SIG-M5 treated with dmso at 0.1 percent for 504 hours (cell line): ENCODE measurements around the gene NDP.
A peak's percentile ranks its signal among the peaks of the same experiment; 100 is the strongest.
"Not testable (repeated sequence)": the region's sequence is repeated elsewhere in the genome, so short reads cannot be mapped to it uniquely, and the experiment has no call there.

ENCODE experiments used
- DNase-seq: peaks from one replicate; lab custom pipeline; 2025; ENCODE audit not compliant: unreplicated experiment; lab: John Stamatoyannopoulos, UW

Gene NDP

GRCh38 chrX:43971966-43972961 lies 926 bp downstream of the NDP start:
- DNase-seq: no peak

GRCh38 chrX:43970528-43970927 lies 2.7 kb downstream of the NDP start:
- DNase-seq: no peak

GRCh38 chrX:43969504-43970501 lies 3.4 kb downstream of the NDP start:
- no peak for DNase-seq

GRCh38 chrX:43968359-43968781 lies 4.8 kb downstream of the NDP start:
- no peak for DNase-seq

- DNase-seq: no peak
Measured at GRCh38 chrX:43964936-43965335, 8.3 kb downstream of the NDP start.

- no peak for DNase-seq
Measured at GRCh38 chrX:43963726-43964125, 9.5 kb downstream of the NDP start.

GRCh38 chrX:43962636-43963035 lies 10.6 kb downstream of the NDP start:
- no peak for DNase-seq

GRCh38 chrX:43961699-43962098 lies 11.5 kb downstream of the NDP start:
- DNase-seq: no peak

- DNase-seq: peak; percentile 79
Measured at GRCh38 chrX:43958529-43958928, 14.7 kb downstream of the NDP start.

- no peak for DNase-seq
Measured at GRCh38 chrX:43956034-43956433, 17.2 kb downstream of the NDP start.

GRCh38 chrX:43953218-43953617 lies 20.0 kb downstream of the NDP start:
- DNase-seq: no peak

GRCh38 chrX:43949669-43950068 lies 23.5 kb downstream of the NDP start:
- DNase-seq: peak; percentile 16

- no peak for DNase-seq
Measured at GRCh38 chrX:43940816-43941474, 32.2 kb downstream of the NDP start.

GRCh38 chrX:43939187-43939926 lies 33.8 kb downstream of the NDP start:
- DNase-seq: no peak

GRCh38 chrX:43922032-43922431 lies 51.2 kb downstream of the NDP start:
- DNase-seq: not testable (repeated sequence)

- DNase-seq: not testable (repeated sequence)
Measured at GRCh38 chrX:43910772-43911171, 62.4 kb downstream of the NDP start.

- no peak for DNase-seq
Measured at GRCh38 chrX:43910012-43910411, 63.2 kb downstream of the NDP start.

- no peak for DNase-seq
Measured at GRCh38 chrX:43909141-43909540, 64.0 kb downstream of the NDP start.

- DNase-seq: no peak
Measured at GRCh38 chrX:43899878-43900815, 73.0 kb downstream of the NDP start.
